CD4-positive, alpha-beta T cell (primary cell): Measurements from ENCODE around the gene PRELID2. TPM values are rescaled to one million over a fixed set of nuclear protein-coding genes. Genes with fewer than 3 reads are reported as not detected.

Experiments used
- ATAC-seq: fragments of 200-7000 bp; cut with Tn5 transposase; one replicate; pipeline ENCODE4 v1.10.0; 2022; ENCODE audit warnings: mild to moderate bottlenecking; ENCODE audit not compliant: poor library complexity
- CTCF ChIA-PET: fragments of 350-600 bp; sonication (Branson Sonifier 250); formaldehyde crosslinking; loops from one replicate; lab custom pipeline; 2021; ENCODE audit warnings: antibody characterized with exemption, inconsistent platforms; lab: Charles Lee
- POLR2A ChIA-PET: fragments of 350-600 bp; sonication (Branson Sonifier 250); formaldehyde crosslinking; loops from one replicate; lab custom pipeline; 2021; ENCODE audit warnings: antibody characterized with exemption, inconsistent platforms; lab: Charles Lee
- DNase-seq, 14 experiments: peaks; one replicate each; pipeline ENCODE4 v3.0.0-alpha.2; 2013 to 2020; ENCODE audit warnings: mixed read lengths in 2 of 14
- H3K27ac ChIP-seq, 2 donors: one replicate each; pipeline versions ENCODE4 v1.5.1 to v1.7.0; 2013; ENCODE audit warnings: low read length in 2 of 2, low read depth in 1 of 2, mild to moderate bottlenecking in 1 of 2
- H3K27me3 ChIP-seq, 2 experiments: 1 replicate in 1 of 2; 2 replicates in 1 of 2; pipeline versions ENCODE4 v1.6.1 to v1.7.0; 2013; ENCODE audit warnings: low read length in 2 of 2, control low read depth in 1 of 2, mild to moderate bottlenecking in 1 of 2, moderate library complexity in 1 of 2; ENCODE audit not compliant: insufficient read depth in 2 of 2, control insufficient read depth in 1 of 2
- H3K36me3 ChIP-seq: one replicate; pipeline ENCODE4 v1.6.1; 2013; ENCODE audit warnings: low read length, control low read depth; ENCODE audit not compliant: insufficient read depth
- H3K4me1 ChIP-seq: one replicate; pipeline ENCODE4 v1.6.1; 2013; ENCODE audit warnings: low read length, control low read depth; ENCODE audit not compliant: insufficient read depth
- H3K4me3 ChIP-seq: one replicate; pipeline ENCODE4 v1.5.1; 2013; ENCODE audit warnings: mild to moderate bottlenecking, low read length, moderate library complexity
- H3K9me3 ChIP-seq, 2 experiments: 1 replicate in 1 of 2; 2 replicates in 1 of 2; pipeline versions ENCODE4 v1.6.1 to v1.7.0; 2013; ENCODE audit warnings: low read length in 2 of 2, mild to moderate bottlenecking in 2 of 2, control low read depth in 1 of 2, moderate library complexity in 1 of 2; ENCODE audit not compliant: control insufficient read depth in 1 of 2, insufficient read depth in 1 of 2
- H3K27ac Mint-ChIP-seq: one replicate; pipeline ENCODE4 v1.8.0; 2020; ENCODE audit warnings: mixed read lengths
- H3K27me3 Mint-ChIP-seq: one replicate; pipeline ENCODE4 v1.8.0; 2021; ENCODE audit warnings: mixed read lengths
- H3K36me3 Mint-ChIP-seq: one replicate; pipeline ENCODE4 v1.8.0; 2021; ENCODE audit warnings: low read depth, mixed read lengths
- H3K4me1 Mint-ChIP-seq: one replicate; pipeline ENCODE4 v1.8.0; 2021; ENCODE audit warnings: low read depth, mixed read lengths
- H3K4me3 Mint-ChIP-seq: one replicate; pipeline ENCODE4 v1.8.0; 2020; ENCODE audit warnings: mild to moderate bottlenecking, mixed read lengths
- H3K9me3 Mint-ChIP-seq: one replicate; pipeline ENCODE4 v1.8.0; 2020; ENCODE audit warnings: mixed read lengths
- CTCF ChIP-seq: fragments of 200-600 bp; IDR thresholded peaks from one replicate; pipeline ENCODE4 v1.8.0; 2022; ENCODE audit warnings: antibody characterized with exemption, mild to moderate bottlenecking
- intact Hi-C, 2 experiments: fragments of 100-400 bp; cut with DNase I in 1 of 2; cut with micrococcal nuclease in 1 of 2; formaldehyde crosslinking; loops; one replicate each; pipeline versions ENCODE4 v1.15.1 to v1.9.0; 2023 to 2025; cut with DNase I, micrococcal nuclease
- total RNA-seq, 174 experiments: library from RNA in 2 of 174; stranded (reverse) in 2 of 174; gene quantifications; one replicate each; pipeline ENCODE4 v1.2.3 and lab custom pipeline; 2021 to 2026

PRELID2 gene
- total RNA-seq, 2 experiments from 2014 or later: 0.44 to 0.56 TPM

GRCh38 chr5:145863003-145863402, 27.9 kb upstream of the PRELID2 start:
- Mint-ChIP-seq H3K4me3 (no peak overlapping the region), H3K4me1 (no peaks in the 10 kb centered on the region), H3K27me3 (peaks cover 32% of the 10 kb centered on the region), H3K9me3 (no peaks in the 10 kb centered on the region), H3K36me3 (no peaks in the 10 kb centered on the region), H3K27ac (no peak overlapping the region)
- DNase-seq: no peak
- ChIA-PET CTCF (no interaction called here), POLR2A (no interaction called here)
- peaks cover 0 to 4% of the 10 kb centered on the region in 2 experiments for H3K27me3 ChIP-seq
- TF ChIP-seq CTCF: no peak
- no peaks in the 10 kb centered on the region for H3K36me3 ChIP-seq
- H3K27ac ChIP-seq: no peak overlapping the region
- intact Hi-C loops: no loop called here
- no peaks in the 10 kb centered on the region for H3K4me1 ChIP-seq
- ATAC-seq: no peak
- no peaks in the 10 kb centered on the region for H3K9me3 ChIP-seq
- no peak overlapping the region for H3K4me3 ChIP-seq

- Mint-ChIP-seq H3K27me3 (peaks cover 36% of the 10 kb centered on the region), H3K4me1 (no peaks in the 10 kb centered on the region), H3K9me3 (no peaks in the 10 kb centered on the region), H3K27ac (no peak overlapping the region), H3K36me3 (no peaks in the 10 kb centered on the region), H3K4me3 (no peak overlapping the region)
- no peak overlapping the region for H3K27ac ChIP-seq
- no peaks in the 10 kb centered on the region for H3K4me1 ChIP-seq
- no peak for TF ChIP-seq CTCF
- DNase-seq (no peak), ATAC-seq (no peak)
- no peaks in the 10 kb centered on the region for H3K36me3 ChIP-seq
- CTCF ChIA-PET: no interaction called here
- intact Hi-C loops: no loop called here
- POLR2A ChIA-PET: no interaction called here
- H3K27me3 ChIP-seq: peaks cover 0 to under 1% of the 10 kb centered on the region in 2 experiments
- no peaks in the 10 kb centered on the region for H3K9me3 ChIP-seq
- no peak overlapping the region for H3K4me3 ChIP-seq
These were observed 24.8 kb upstream of the PRELID2 start for GRCh38 chr5:145859897-145860296.

GRCh38 chr5:145859453-145859852, 24.3 kb upstream of the PRELID2 start:
- Mint-ChIP-seq H3K4me1 (no peaks in the 10 kb centered on the region), H3K9me3 (no peaks in the 10 kb centered on the region), H3K4me3 (no peak overlapping the region), H3K27me3 (peaks cover 32% of the 10 kb centered on the region), H3K36me3 (no peaks in the 10 kb centered on the region), H3K27ac (no peak overlapping the region)
- no peak for TF ChIP-seq CTCF
- Histone ChIP-seq H3K9me3 (no peaks in the 10 kb centered on the region), H3K36me3 (no peaks in the 10 kb centered on the region), H3K27me3 (no peaks in the 10 kb centered on the region), H3K4me1 (no peaks in the 10 kb centered on the region), H3K27ac (no peak overlapping the region), H3K4me3 (no peak overlapping the region)
- intact Hi-C loops: no loop called here
- DNase-seq (no peak), ATAC-seq (no peak)
- CTCF ChIA-PET: no interaction called here
- POLR2A ChIA-PET: no interaction called here
